HepG2 (cell line): ENCODE results near the gene LIMCH1. TPM values are rescaled to one million over a fixed set of nuclear protein-coding genes. Genes with fewer than 3 reads are reported as not detected.

Source experiments
- ATAC-seq: fragments of 200-7000 bp; cut with Tn5 transposase; 3 replicates; pipeline ENCODE4 v1.9.1; 2020; ENCODE audit warnings: mild to moderate bottlenecking, moderate library complexity
- BruUV-seq: library from RNA; stranded (reverse); fragments of 400-500 nt; replicated peaks from 2 replicates; lab custom pipeline; 2021; lab: Mats Ljungman, UMichigan
- CTCF ChIA-PET: fragments of 300-600 bp; formaldehyde crosslinking; extraction: SDS; loops from one replicate; lab custom pipeline; 2021; ENCODE audit warnings: low total read pairs, inconsistent platforms, low intra/inter-chr PET ratio; lab: Yijun Ruan, JAX
- POLR2A ChIA-PET: fragments of 350-600 bp; sonication (Branson Sonifier 250); formaldehyde crosslinking; loops from one replicate; lab custom pipeline; 2020; ENCODE audit warnings: antibody characterized with exemption, inconsistent platforms; lab: Yijun Ruan, JAX
- DNase-seq: peaks from one replicate; pipeline ENCODE4 v3.0.0-alpha.2; 2015; ENCODE audit warnings: low spot score
- FAIRE-seq: peaks from 3 replicates; lab custom pipeline; 2011; peaks lifted over from hg19 to GRCh38; lab: Jason Lieb, UNC
- H2AFZ ChIP-seq: one replicate; pipeline ENCODE4 v1.6.1; 2011; ENCODE audit warnings: low read length, inconsistent platforms
- H3K27ac ChIP-seq: fragments of 300-600 bp; 3 replicates; pipeline ENCODE4 v1.8.0; 2011; ENCODE audit warnings: mixed run types, mild to moderate bottlenecking, mixed read lengths, low read length, inconsistent platforms; ENCODE audit not compliant: insufficient read depth; ENCODE audit errors: extremely low read length
- H3K27me3 ChIP-seq, 2 experiments: fragments of 200-600 bp in 1 of 2; 2 replicates in 1 of 2; 3 replicates in 1 of 2; pipeline versions ENCODE4 v1.6.0 to v1.8.0; 2011; ENCODE audit warnings: low read length in 2 of 2, mild to moderate bottlenecking in 2 of 2, moderate library complexity in 2 of 2, inconsistent platforms in 1 of 2; ENCODE audit not compliant: insufficient read depth in 2 of 2, control insufficient read depth in 1 of 2
- H3K36me3 ChIP-seq, 2 experiments: fragments of 200-600 bp in 1 of 2; replicated peaks in 1 of 2; 2 replicates in 1 of 2; 3 replicates in 1 of 2; pipeline versions ENCODE4 v1.5.1 to v1.8.0; 2011; ENCODE audit warnings: low read length in 2 of 2, inconsistent platforms in 1 of 2; ENCODE audit not compliant: insufficient read depth in 2 of 2, control insufficient read depth in 1 of 2
- H3K4me1 ChIP-seq: 2 replicates; pipeline ENCODE4 v1.5.1; 2012; ENCODE audit warnings: low read length, inconsistent platforms; ENCODE audit not compliant: insufficient read depth
- H3K4me2 ChIP-seq: 2 replicates; pipeline ENCODE4 v1.6.0; 2011; ENCODE audit warnings: low read depth, low read length, inconsistent platforms
- H3K4me3 ChIP-seq, 3 experiments: fragments of 200-600 bp in 1 of 3; sonication (generic), shearing (Covaris generic) in 1 of 3; replicated peaks in 1 of 3; 2 replicates each; pipeline ENCODE4 v1.5.1; 2011 to 2016; ENCODE audit warnings: low read length in 3 of 3, inconsistent platforms in 2 of 3, low read depth in 2 of 3, mild to moderate bottlenecking in 2 of 3, control low read depth in 1 of 3, mixed read lengths in 1 of 3; ENCODE audit not compliant: insufficient read depth in 1 of 3
- H3K79me2 ChIP-seq: one replicate; pipeline ENCODE4 v1.6.1; 2011; ENCODE audit warnings: low read length, inconsistent platforms; ENCODE audit not compliant: insufficient read depth
- H3K9ac ChIP-seq: 2 replicates; pipeline ENCODE4 v1.6.0; 2011; ENCODE audit warnings: mild to moderate bottlenecking, low read depth, low read length, inconsistent platforms; ENCODE audit not compliant: insufficient read depth
- H3K9me3 ChIP-seq: 2 replicates; pipeline ENCODE4 v1.5.1; 2012; ENCODE audit warnings: mild to moderate bottlenecking, low read length
- H4K20me1 ChIP-seq: 2 replicates; pipeline ENCODE4 v1.6.0; 2011; ENCODE audit warnings: inconsistent platforms, mild to moderate bottlenecking, low read length, moderate library complexity; ENCODE audit not compliant: insufficient read depth
- DNMT3B ChIP-seq: conservative IDR thresholded peaks from 2 replicates; pipeline ENCODE4 v1.6.1; 2016; ENCODE audit warnings: missing biosample characterization, control low read depth
- NR2F1 ChIP-seq, 2 experiments: fragments of 450-650 bp in 1 of 2; formaldehyde crosslinking in 1 of 2; IDR thresholded peaks; 2 replicates each; pipeline versions ENCODE4 v1.5.0 to v1.6.1; 2016 to 2020; ENCODE audit warnings: mild to moderate bottlenecking in 1 of 2, missing compliant biosample characterization in 1 of 2, missing genetic modification reagents in 1 of 2, moderate library complexity in 1 of 2
- RFXAP ChIP-seq: sonication (generic); formaldehyde crosslinking; IDR thresholded peaks from 2 replicates; pipeline ENCODE4 v1.4.0; 2020; ENCODE audit warnings: missing genetic modification reagents, borderline replicate concordance
- ZBTB38 ChIP-seq: sonication (generic); formaldehyde crosslinking; IDR thresholded peaks from 2 replicates; pipeline ENCODE4 v1.5.1; 2020; ENCODE audit warnings: mild to moderate bottlenecking, missing genetic modification reagents
- ZBTB49 ChIP-seq: sonication (generic); formaldehyde crosslinking; IDR thresholded peaks from 2 replicates; pipeline ENCODE4 v1.4.0; 2020; ENCODE audit warnings: missing genetic modification reagents, borderline replicate concordance
- ZNF550 ChIP-seq: sonication (generic); formaldehyde crosslinking; IDR thresholded peaks from 2 replicates; pipeline ENCODE4 v1.4.0; 2020; ENCODE audit warnings: mild to moderate bottlenecking, missing genetic modification reagents, borderline replicate concordance
- ZNF713 ChIP-seq: sonication (generic); formaldehyde crosslinking; IDR thresholded peaks from 2 replicates; pipeline ENCODE4 v1.4.0; 2020; ENCODE audit warnings: mild to moderate bottlenecking, missing genetic modification reagents
- WGBS: methylation state at CpG from one replicate; pipeline ENCODE4 v1.1.6; 2017; ENCODE audit warnings: low lambda C conversion rate; 5-methylcytosine and 5-hydroxymethylcytosine counted together
- in situ Hi-C: cut with HindIII; loops from 2 replicates; pipeline ENCODE4 v1.10.0; 2017; ENCODE audit warnings: low pct_unique_long_range_greater_than_20kb; ENCODE audit not compliant: extremely low pct_ligation_motif_present
- intact Hi-C: fragments of 100-400 bp; cut with micrococcal nuclease; formaldehyde crosslinking; loops from one replicate; pipeline ENCODE4 v1.10.0; 2022; ENCODE audit not compliant: unreplicated experiment
- polyA plus RNA-seq, 8 experiments: library from polyadenylated mRNA; depleted of rRNA in 3 of 8; stranded (reverse) in 7 of 8; unstranded in 1 of 8; fragments of >200 nt; fragmentation: Illumina TruSeq in 4 of 8; extraction: Trizol in 4 of 8; gene quantifications; 2 replicates each; pipeline versions ENCODE4 v1.2.1 to v1.2.3, GENCODE V29; 2011 to 2016; ENCODE audit warnings: low read depth in 4 of 8, missing spikeins in 1 of 8, mixed read lengths in 1 of 8; ENCODE audit not compliant: insufficient read depth in 1 of 8
- total RNA-seq, 5 experiments: library from RNA; depleted of rRNA; stranded (reverse); fragments of >200 nt; fragmentation: Illumina TruSeq; extraction: Trizol; gene quantifications; 2 replicates each; pipeline ENCODE4 v1.2.3, GENCODE V29; 2016; ENCODE audit warnings: low read depth in 1 of 5
- TF ChIP-seq, protein P1 (sequence below): sonication (generic); formaldehyde crosslinking; IDR thresholded peaks from 2 replicates; pipeline ENCODE4 v1.4.0; 2020; ENCODE audit warnings: missing genetic modification reagents

The LIMCH1 gene
- total and polyA plus RNA-seq, 2 of the 13 experiments (the other 11 are each of a cell fraction or from before 2014, with no cell fraction given) = 0.04 TPM; not detected in 1

DNA sequence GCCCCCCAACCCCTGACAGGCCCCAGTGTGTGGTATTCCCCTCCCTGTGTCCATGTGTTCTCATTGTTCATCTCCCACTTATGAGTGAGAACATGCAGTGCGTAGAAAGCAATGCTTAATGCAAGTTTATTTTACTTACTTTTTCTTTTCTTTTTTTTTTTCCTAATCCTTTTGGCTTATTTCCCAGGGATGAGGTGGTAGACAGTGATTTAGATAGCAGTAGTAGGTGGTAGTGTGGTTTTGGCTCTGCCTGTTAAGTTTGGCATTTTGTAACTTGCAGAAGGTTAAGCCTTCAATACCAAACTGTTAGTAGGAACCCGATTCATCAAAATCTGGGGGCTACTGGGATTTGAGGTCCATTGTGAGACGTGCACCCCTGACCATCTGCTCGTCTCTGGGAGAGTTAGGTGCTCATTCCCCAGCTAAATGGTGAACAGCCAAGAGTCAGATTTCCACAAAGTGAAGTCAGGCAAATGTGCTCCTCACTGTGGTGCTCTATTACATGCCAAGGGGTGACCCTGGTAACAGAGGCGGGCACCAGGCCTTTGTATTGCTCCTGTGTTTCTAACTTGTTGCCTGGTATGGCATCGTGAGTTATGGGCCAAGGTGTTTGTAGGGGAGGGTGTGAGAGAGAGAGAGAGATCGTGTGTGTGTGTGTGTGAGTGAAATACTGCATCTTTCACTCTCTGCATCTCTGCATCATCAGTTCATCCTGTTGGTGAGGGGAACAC, 140.3 kb downstream of the LIMCH1 start:
- FAIRE-seq (no peak), ATAC-seq (no peak), DNase-seq (no peak)
- Histone ChIP-seq H3K9me3 (no peaks in the 10 kb centered on the region), H3K9ac (no peak overlapping the region), H3K27ac (no peak overlapping the region), H3K27me3 (peaks cover 0 to 6% of the 10 kb centered on the region in 2 experiments; a peak in 2 of 5 replicates), H3K79me2 (no peaks in the 10 kb centered on the region), H3K36me3 (no peaks in the 10 kb centered on the region), H2AFZ (no peak overlapping the region), H3K4me2 (no peak overlapping the region), H3K4me3 (no peak overlapping the region), H4K20me1 (no peaks in the 10 kb centered on the region), H3K4me1 (no peaks in the 10 kb centered on the region)
- TF ChIP-seq DNMT3B (CRISPR knock-in tag) (no peak), ZBTB49 (CRISPR knock-in tag) (no peak), ZNF713 (CRISPR knock-in tag) (no peak), NR2F1 (CRISPR knock-in tag; IDR thresholded peaks at IDR 0.05) (no peak), RFXAP (no peak), ZNF550 (CRISPR knock-in tag) (no peak), ZBTB38 (CRISPR knock-in tag) (no peak)
- TF ChIP-seq, protein P1, sequence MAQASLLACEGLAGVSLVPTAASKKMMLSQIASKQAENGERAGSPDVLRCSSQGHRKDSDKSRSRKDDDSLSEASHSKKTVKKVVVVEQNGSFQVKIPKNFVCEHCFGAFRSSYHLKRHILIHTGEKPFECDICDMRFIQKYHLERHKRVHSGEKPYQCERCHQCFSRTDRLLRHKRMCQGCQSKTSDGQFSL (CRISPR knock-in tag) = no peak
- BruUV-seq = no TSS peak
- CTCF ChIA-PET = no interaction called here
- POLR2A ChIA-PET = no interaction called here
- intact Hi-C loops (no loop called here), in situ Hi-C loops (loop anchor here (25.0 kb wide), 1 partner anchor 834 kb away; no protein-coding TSS in a partner anchor)
- 9% methylated on average over 7 of the region's 7 CpGs for WGBS
